ENCODE results near the gene GBX1. TPM values are rescaled to one million over a fixed set of nuclear protein-coding genes. Genes with fewer than 3 reads are reported as not detected.

The GBX1 gene
- total and polyA plus RNA-seq, 2 of the 4 experiments (the other 2 are of a cell fraction), result not detected

GRCh38 chr7:151204383-151205032 lies 37.0 kb upstream of the GBX1 start:
- ATAC-seq (ENCODE audit: low read depth) (no peak), DNase-seq (no peak)
- no peaks in the 10 kb centered on the region for H3K36me3 ChIP-seq (ENCODE audit: control insufficient read depth, insufficient read depth, low read length)
- H3K27me3 ChIP-seq (ENCODE audit: control insufficient read depth, insufficient read depth, low read length), result peaks cover 82% of the 10 kb centered on the region
- no peak overlapping the region for H3K23ac ChIP-seq (ENCODE audit: low read depth, low read length)
- H3K27ac ChIP-seq (ENCODE audit: insufficient read depth, low read length), result no peak overlapping the region
- no peak overlapping the region for H4K5ac ChIP-seq (ENCODE audit: low read depth, low read length)
- H3K56ac ChIP-seq (ENCODE audit: extremely low read depth, insufficient read depth, low read length), result no peak overlapping the region
- POLR2A ChIA-PET (ENCODE audit: unreplicated experiment), result no interaction called here
- no peak overlapping the region for H2AK9ac ChIP-seq (replicated peaks; ENCODE audit: low read depth, low read length, poor library complexity)
- H2AFZ ChIP-seq (replicated peaks; ENCODE audit: low read length, poor library complexity), result no peak overlapping the region
- no peak overlapping the region for H2AK5ac ChIP-seq (ENCODE audit: low read depth, low read length)
- no peaks in the 10 kb centered on the region for H3K9me3 ChIP-seq (ENCODE audit: control insufficient read depth, insufficient read depth, low read length)
- BruUV-seq (replicated peaks), result no TSS peak
- no peaks in the 10 kb centered on the region for H3K79me1 ChIP-seq (ENCODE audit: low read depth in 1 of 2, low read length in 2 of 2)
- H3K14ac ChIP-seq (replicated peaks; ENCODE audit: low read depth, low read length), result no peak overlapping the region
- no peak overlapping the region for H4K8ac ChIP-seq (ENCODE audit: low read depth in 2 of 2, low read length in 2 of 2)
- H3K4ac ChIP-seq (ENCODE audit: low read depth, low read length), result no peak overlapping the region
- WGBS, 2 experiments (ENCODE audit: extremely low coverage in 2 of 2, insufficient read length in 1 of 2), result 50% methylated on average over 24 of the region's 48 CpGs; no CpG with 5 or more reads in 1 of the 2 experiments
- no peak overlapping the region for H3K18ac ChIP-seq (ENCODE audit: low read depth, low read length)
- TF ChIP-seq MAZ (IDR thresholded peaks at IDR 0.05; ENCODE audit: borderline replicate concordance, low read depth, low read length) (no peak), FOS (IDR thresholded peaks at IDR 0.05; ENCODE audit: low read depth, low read length) (no peak), CTCF (conservative IDR thresholded peaks at IDR 0.05; ENCODE audit: low read depth, low read length) (no peak), ELK1 (IDR thresholded peaks at IDR 0.05; ENCODE audit: borderline replicate concordance, low read depth, low read length) (no peak), RFX5 (IDR thresholded peaks at IDR 0.05; ENCODE audit: low read depth, low read length) (no peak), BHLHE40 (IDR thresholded peaks at IDR 0.05; ENCODE audit: low read depth, low read length) (no peak), CEBPB (IDR thresholded peaks at IDR 0.05; ENCODE audit: low read depth, low read length) (no peak), MXI1 (IDR thresholded peaks at IDR 0.05; ENCODE audit: borderline replicate concordance, low read depth, low read length) (no peak), SMC3 (IDR thresholded peaks at IDR 0.05; ENCODE audit: low read depth, low read length) (no peak), NFE2L2 (IDR thresholded peaks at IDR 0.05; ENCODE audit: low read depth, low read length) (no peak), MAFK (IDR thresholded peaks at IDR 0.05; ENCODE audit: low read depth, low read length) (no peak), CHD1 (IDR thresholded peaks at IDR 0.05; ENCODE audit: low read depth, low read length) (no peak), POLR2A (IDR thresholded peaks at IDR 0.05; ENCODE audit: low read depth, low read length) (no peak), RCOR1 (IDR thresholded peaks at IDR 0.05; ENCODE audit: insufficient replicate concordance, low read length) (no peak), RAD21 (IDR thresholded peaks at IDR 0.05; ENCODE audit: low read length) (no peak), USF2 (IDR thresholded peaks at IDR 0.05; ENCODE audit: low read depth, low read length) (no peak)
- H3K4me3 ChIP-seq (ENCODE audit: insufficient read depth, low read depth, low read length), result no peak overlapping the region
- H3K4me2 ChIP-seq (ENCODE audit: low read depth, low read length), result no peak overlapping the region
- CTCF ChIA-PET, result interaction anchor here (0.5 kb wide), 1 partner anchor 58 kb away, joined by 4 read pairs; no protein-coding TSS in a partner anchor
- intact Hi-C loops (cut with micrococcal nuclease) (no loop called here), in situ Hi-C loops (cut with MboI; ENCODE audit: low sequenced_read_pairs) (no loop called here), dilution Hi-C loops (cut with HindIII; ENCODE audit: low sequenced_read_pairs, unreplicated experiment) (no loop called here)
- no peak overlapping the region for H2BK15ac ChIP-seq (ENCODE audit: low read depth, low read length)
- no peak overlapping the region for H2BK120ac ChIP-seq (ENCODE audit: low read depth, low read length)
- no peaks in the 10 kb centered on the region for H3K9me1 ChIP-seq (ENCODE audit: insufficient read depth, low read length)
- no peak overlapping the region for H2BK5ac ChIP-seq (ENCODE audit: low read depth, low read length, poor library complexity, severe bottlenecking)
- H3K9ac ChIP-seq (ENCODE audit: low read depth, low read length), result no peak overlapping the region
- no peak overlapping the region for H2BK20ac ChIP-seq (ENCODE audit: low read depth, low read length)
- H4K20me1 ChIP-seq (ENCODE audit: insufficient read depth, low read length), result no peaks in the 10 kb centered on the region
- no peak overlapping the region for H4K91ac ChIP-seq (ENCODE audit: insufficient read depth, low read depth, low read length)
- H3K4me1 ChIP-seq (ENCODE audit: control insufficient read depth, insufficient read depth, low read length), result no peaks in the 10 kb centered on the region
